ENCODE data around the gene TRPC4. TPM values are rescaled to one million over a fixed set of nuclear protein-coding genes. Genes with fewer than 3 reads are reported as not detected.

Gene TRPC4
- total RNA-seq = 2.2 and 2.6 TPM in 2 replicates

DNA sequence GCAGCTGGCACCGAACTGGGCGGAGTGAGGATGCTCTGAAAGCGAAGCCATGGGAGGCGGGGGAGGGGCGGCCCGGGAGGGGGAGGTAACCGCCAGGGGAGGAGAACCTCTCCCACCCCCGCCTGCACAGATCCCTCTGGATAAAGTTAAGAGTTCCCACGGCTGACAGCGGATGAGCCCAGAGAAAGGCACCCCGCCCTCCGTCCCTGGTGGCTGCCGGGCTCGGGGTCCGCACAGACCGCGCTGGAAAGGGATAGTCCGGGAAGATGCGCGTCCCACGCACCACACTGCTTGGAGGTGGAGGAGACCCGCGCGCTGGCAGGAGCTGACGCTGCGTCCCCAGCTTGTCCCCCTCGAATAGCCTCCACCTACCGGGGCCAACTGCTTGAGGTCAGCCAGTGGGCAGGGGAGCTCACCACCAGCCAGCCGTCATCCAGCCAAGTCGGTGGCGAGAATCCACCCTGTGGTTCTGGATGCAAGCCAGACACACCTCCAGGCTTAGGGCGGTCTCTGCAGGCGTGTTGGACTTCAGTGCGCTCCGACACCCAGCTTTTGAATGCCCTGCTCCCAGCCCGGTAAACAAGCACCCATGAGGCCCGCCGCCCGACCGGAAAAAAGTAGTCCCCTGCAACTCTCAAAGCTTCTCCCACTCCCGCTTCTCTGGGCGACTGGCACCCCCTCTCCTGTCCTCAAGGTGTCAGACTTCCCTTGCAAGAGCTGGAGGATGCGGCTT is at the start of gene TRPC4:
TRPC4 (minus strand) TSS at position 17 of the 733 bp plus-strand sequence. CDS start 86,439 bp downstream, outside the sequence.
- no peaks in the 10 kb centered on the region for H3K36me3 ChIP-seq (ENCODE audit: control insufficient read depth, insufficient read depth, low read length)
- peak; percentile 74 for TF ChIP-seq CTCF (IDR thresholded peaks at IDR 0.05; ENCODE audit: insufficient read depth, low read length, poor library complexity, severe bottlenecking)
- peak within 1 kb of the TSS; percentile 53 for H3K4me3 ChIP-seq (ENCODE audit: low read depth, low read length)
- DNase-seq (ENCODE audit: low read depth) = peak; percentile 21
- no peaks in the 10 kb centered on the region for H3K27me3 ChIP-seq (ENCODE audit: control insufficient read depth, insufficient read depth, low read length)

GRCh38 chr13:37918751-37919150 is 49.2 kb upstream of the TRPC4 start:
- no peak for DNase-seq (ENCODE audit: low read depth)
- no peak for TF ChIP-seq CTCF (IDR thresholded peaks at IDR 0.05; ENCODE audit: insufficient read depth, low read length, poor library complexity, severe bottlenecking)
- Histone ChIP-seq H3K27me3 (ENCODE audit: control insufficient read depth, insufficient read depth, low read length) (no peaks in the 10 kb centered on the region), H3K36me3 (ENCODE audit: control insufficient read depth, insufficient read depth, low read length) (no peaks in the 10 kb centered on the region), H3K4me3 (ENCODE audit: low read depth, low read length) (no peak overlapping the region)

DNA sequence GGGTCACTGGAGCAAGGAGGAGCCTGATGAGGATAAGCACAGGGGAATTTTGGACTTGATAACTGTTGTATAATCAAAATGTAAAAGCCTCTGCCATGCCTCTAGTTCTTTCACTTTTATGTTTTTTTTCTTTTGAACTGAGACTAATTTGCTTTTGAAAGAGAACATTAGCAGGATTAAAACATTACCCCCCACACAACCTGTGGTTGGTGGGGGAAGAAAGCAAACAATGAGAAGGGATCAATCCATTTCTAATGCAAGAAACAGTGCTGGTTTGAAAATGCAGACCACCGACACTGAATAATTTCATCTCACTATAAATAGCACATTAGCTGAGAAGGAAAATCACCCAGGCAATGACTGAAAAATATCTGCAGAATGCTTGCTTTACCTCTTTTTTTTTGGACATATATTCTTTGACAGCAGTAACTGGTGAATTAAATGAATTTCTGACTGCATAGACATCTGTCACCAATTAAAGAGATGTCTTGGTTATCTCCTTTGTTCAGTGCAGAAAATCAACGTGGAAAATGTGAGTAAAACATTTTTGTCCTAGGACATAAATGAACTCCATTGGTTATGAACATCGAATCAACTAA is 48.6 kb upstream of the TRPC4 start:
- no peaks in the 10 kb centered on the region for H3K27me3 ChIP-seq (ENCODE audit: control insufficient read depth, insufficient read depth, low read length)
- H3K36me3 ChIP-seq (ENCODE audit: control insufficient read depth, insufficient read depth, low read length) = no peaks in the 10 kb centered on the region
- H3K4me3 ChIP-seq (ENCODE audit: low read depth, low read length) = no peak overlapping the region
- TF ChIP-seq CTCF (IDR thresholded peaks at IDR 0.05; ENCODE audit: insufficient read depth, low read length, poor library complexity, severe bottlenecking) = no peak
- no peak for DNase-seq (ENCODE audit: low read depth)

- Histone ChIP-seq H3K4me3 (ENCODE audit: low read depth, low read length) (no peak overlapping the region), H3K36me3 (ENCODE audit: control insufficient read depth, insufficient read depth, low read length) (no peaks in the 10 kb centered on the region), H3K27me3 (ENCODE audit: control insufficient read depth, insufficient read depth, low read length) (no peaks in the 10 kb centered on the region)
- TF ChIP-seq CTCF (IDR thresholded peaks at IDR 0.05; ENCODE audit: insufficient read depth, low read length, poor library complexity, severe bottlenecking) = no peak
- DNase-seq (ENCODE audit: low read depth) = no peak
Measured at GRCh38 chr13:37914781-37915391, 45.3 kb upstream of the TRPC4 start.

- DNase-seq (ENCODE audit: low read depth) = no peak
- no peaks in the 10 kb centered on the region for H3K27me3 ChIP-seq (ENCODE audit: control insufficient read depth, insufficient read depth, low read length)
- H3K36me3 ChIP-seq (ENCODE audit: control insufficient read depth, insufficient read depth, low read length) = no peaks in the 10 kb centered on the region
- H3K4me3 ChIP-seq (ENCODE audit: low read depth, low read length) = no peak overlapping the region
- TF ChIP-seq CTCF (IDR thresholded peaks at IDR 0.05; ENCODE audit: insufficient read depth, low read length, poor library complexity, severe bottlenecking) = no peak
Measured at GRCh38 chr13:37910790-37911189, 41.2 kb upstream of the TRPC4 start.
